H1 (cell line): ENCODE measurements around the gene ACAD10. TPM values are rescaled to one million over a fixed set of nuclear protein-coding genes. Genes with fewer than 3 reads are reported as not detected.

Source experiments
- CTCF ChIA-PET: fragments of 300-600 bp; sonication (Branson Sonifier 250); formaldehyde crosslinking; loops from one replicate; lab custom pipeline; 2021; ENCODE audit not compliant: partially characterized antibody; lab: Charles Lee
- POLR2A ChIA-PET: fragments of 300-600 bp; sonication (Branson Sonifier 250); formaldehyde crosslinking; loops from one replicate; lab custom pipeline; 2021; ENCODE audit warnings: inconsistent platforms; ENCODE audit not compliant: partially characterized antibody; lab: Charles Lee
- DNase-seq, 2 experiments: peaks; one replicate each; pipeline versions ENCODE4 v3.0.0 to v3.0.0-alpha.2; 2010 to 2022; ENCODE audit warnings: low spot score in 2 of 2, low read depth in 1 of 2, mixed read lengths in 1 of 2
- FAIRE-seq: peaks from 2 replicates; lab custom pipeline; 2011; peaks lifted over from hg19 to GRCh38; lab: Jason Lieb, UNC
- H2AFZ ChIP-seq: 2 replicates; pipeline ENCODE4 v1.8.1; 2012; ENCODE audit warnings: low read length, inconsistent platforms
- H2AK5ac ChIP-seq: 2 replicates; pipeline ENCODE4 v1.6.1; 2013; ENCODE audit warnings: low read depth, low read length
- H2BK120ac ChIP-seq: replicated peaks from 2 replicates; pipeline ENCODE3; 2013; ENCODE audit warnings: low read depth, low read length, inconsistent platforms
- H2BK12ac ChIP-seq: 2 replicates; pipeline ENCODE4 v1.6.1; 2013; ENCODE audit warnings: low read depth, low read length
- H2BK15ac ChIP-seq: 2 replicates; pipeline ENCODE4 v1.6.1; 2013; ENCODE audit warnings: low read length
- H2BK20ac ChIP-seq: 2 replicates; pipeline ENCODE4 v1.6.1; 2013; ENCODE audit warnings: low read length
- H2BK5ac ChIP-seq: 2 replicates; pipeline ENCODE4 v1.6.1; 2013; ENCODE audit warnings: low read depth, low read length
- H3K14ac ChIP-seq: 2 replicates; pipeline ENCODE4 v1.6.1; 2013; ENCODE audit warnings: inconsistent platforms; ENCODE audit not compliant: insufficient read length
- H3K18ac ChIP-seq: 2 replicates; pipeline ENCODE4 v1.6.1; 2013; ENCODE audit warnings: low read length; ENCODE audit errors: extremely low read depth
- H3K23ac ChIP-seq: 2 replicates; pipeline ENCODE4 v1.6.1; 2013; ENCODE audit warnings: inconsistent platforms; ENCODE audit not compliant: insufficient read length
- H3K23me2 ChIP-seq: 2 replicates; pipeline ENCODE4 v1.6.1; 2013; ENCODE audit warnings: low read depth, low read length
- H3K27ac ChIP-seq: 2 replicates; pipeline ENCODE4 v1.6.1; 2011; ENCODE audit warnings: low read depth, low read length, inconsistent platforms
- H3K27me3 ChIP-seq, 4 experiments: replicated peaks in 1 of 4; 1 replicate in 1 of 4; 2 replicates in 3 of 4; pipeline versions ENCODE4 v1.6.1 to v1.8.1; 2011 to 2013; ENCODE audit warnings: low read length in 3 of 4, mild to moderate bottlenecking in 3 of 4, inconsistent platforms in 2 of 4, mixed read lengths in 2 of 4, moderate library complexity in 1 of 4; ENCODE audit not compliant: control insufficient read depth in 3 of 4, insufficient read depth in 3 of 4; ENCODE audit errors: extremely low read depth in 1 of 4
- H3K36me3 ChIP-seq, 4 experiments: 2 replicates each; pipeline versions ENCODE4 v1.6.1 to v1.8.1; 2011 to 2013; ENCODE audit warnings: mild to moderate bottlenecking in 4 of 4, low read length in 3 of 4, moderate library complexity in 2 of 4, control low read depth in 1 of 4, inconsistent platforms in 1 of 4; ENCODE audit not compliant: insufficient read depth in 4 of 4, control insufficient read depth in 2 of 4
- H3K4ac ChIP-seq: replicated peaks from 2 replicates; pipeline ENCODE3; 2013; ENCODE audit warnings: low read length, low read depth, mixed read lengths, inconsistent platforms; ENCODE audit not compliant: insufficient read length
- H3K4me1 ChIP-seq, 4 experiments: replicated peaks in 1 of 4; 1 replicate in 1 of 4; 2 replicates in 3 of 4; pipeline versions ENCODE4 v1.6.1 to v1.8.1; 2011 to 2013; ENCODE audit warnings: low read length in 3 of 4, inconsistent platforms in 2 of 4, mixed read lengths in 1 of 4; ENCODE audit not compliant: insufficient read depth in 4 of 4, control insufficient read depth in 3 of 4
- H3K4me2 ChIP-seq, 2 experiments: 2 replicates each; pipeline versions ENCODE4 v1.6.1 to v1.8.1; 2011 to 2013; ENCODE audit warnings: low read depth in 2 of 2, low read length in 2 of 2, control low read depth in 1 of 2, inconsistent platforms in 1 of 2, mild to moderate bottlenecking in 1 of 2; ENCODE audit not compliant: insufficient read depth in 1 of 2
- H3K4me3 ChIP-seq, 4 experiments: fragments of 200-600, 300-600 bp in 1 of 4; sonication (generic), shearing (Covaris generic), sonication (Bioruptor Twin) in 1 of 4; 2 replicates each; pipeline versions ENCODE4 v1.5.1 to v1.8.1; 2011 to 2016; ENCODE audit warnings: low read length in 4 of 4, low read depth in 3 of 4, control low read depth in 2 of 4, inconsistent platforms in 2 of 4, mild to moderate bottlenecking in 2 of 4, mixed read lengths in 1 of 4, moderate library complexity in 1 of 4; ENCODE audit not compliant: insufficient read depth in 2 of 4; ENCODE audit errors: extremely low read depth in 1 of 4
- H3K56ac ChIP-seq: replicated peaks from 2 replicates; pipeline ENCODE3; 2013; ENCODE audit warnings: low read depth, mild to moderate bottlenecking, mixed read lengths, low read length, inconsistent platforms; ENCODE audit not compliant: insufficient read length
- H3K79me1 ChIP-seq: 2 replicates; pipeline ENCODE4 v1.6.1; 2013; ENCODE audit warnings: low read depth, low read length, control low read depth
- H3K79me2 ChIP-seq, 2 experiments: 2 replicates each; pipeline versions ENCODE4 v1.6.1 to v1.8.1; 2012 to 2013; ENCODE audit warnings: low read length in 2 of 2, mild to moderate bottlenecking in 2 of 2, inconsistent platforms in 1 of 2; ENCODE audit not compliant: insufficient read depth in 2 of 2, control insufficient read depth in 1 of 2
- H3K9ac ChIP-seq, 4 experiments: replicated peaks in 1 of 4; 1 replicate in 1 of 4; 2 replicates in 3 of 4; pipeline versions ENCODE4 v1.6.1 to v1.8.1; 2011 to 2013; ENCODE audit warnings: low read depth in 3 of 4, low read length in 3 of 4, control low read depth in 2 of 4, mild to moderate bottlenecking in 2 of 4, moderate library complexity in 2 of 4, inconsistent platforms in 1 of 4; ENCODE audit errors: extremely low read depth in 1 of 4
- H3K9me3 ChIP-seq, 2 experiments: 2 replicates each; pipeline versions ENCODE4 v1.6.1 to v1.8.1; 2012 to 2013; ENCODE audit warnings: mild to moderate bottlenecking in 2 of 2, moderate library complexity in 2 of 2, control low read depth in 1 of 2, inconsistent platforms in 1 of 2, low read depth in 1 of 2, low read length in 1 of 2, mixed read lengths in 1 of 2; ENCODE audit not compliant: insufficient read depth in 2 of 2
- H4K20me1 ChIP-seq, 2 experiments: replicated peaks in 1 of 2; 2 replicates each; pipeline versions ENCODE3 to v1.8.1; 2011 to 2013; ENCODE audit warnings: inconsistent platforms in 2 of 2, low read length in 2 of 2, mild to moderate bottlenecking in 1 of 2; ENCODE audit not compliant: insufficient read depth in 2 of 2, control insufficient read depth in 1 of 2
- H4K5ac ChIP-seq: 2 replicates; pipeline ENCODE4 v1.6.1; 2013; ENCODE audit warnings: low read length, low read depth, mixed read lengths, inconsistent platforms; ENCODE audit not compliant: insufficient read length
- H4K8ac ChIP-seq: 2 replicates; pipeline ENCODE4 v1.8.0; 2013; ENCODE audit warnings: mild to moderate bottlenecking, moderate library complexity, low read length, inconsistent platforms; ENCODE audit not compliant: insufficient read depth; ENCODE audit errors: extremely low read depth
- H4K91ac ChIP-seq: replicated peaks from 2 replicates; pipeline ENCODE3; 2013; ENCODE audit warnings: low read length, mixed read lengths, inconsistent platforms; ENCODE audit not compliant: insufficient read length
- BCL11A ChIP-seq, 2 experiments: IDR thresholded peaks; one replicate each; pipeline ENCODE4 v1.6.1; 2011; ENCODE audit warnings: low read depth in 2 of 2, low read length in 2 of 2, mild to moderate bottlenecking in 2 of 2
- CBX5 ChIP-seq: fragments of 300-800, 300-1000 bp; sonication (generic); IDR thresholded peaks from 2 replicates; pipeline ENCODE4 v1.7.1; 2016; ENCODE audit warnings: antibody characterized with exemption, low read length, low read depth
- CTBP2 ChIP-seq: IDR thresholded peaks from 2 replicates; pipeline ENCODE4 v1.7.0; 2011; ENCODE audit warnings: borderline replicate concordance, mild to moderate bottlenecking, moderate library complexity, mixed read lengths, low read length; ENCODE audit not compliant: insufficient read depth, insufficient read length
- FOSL1 ChIP-seq: IDR thresholded peaks from 2 replicates; pipeline ENCODE4 v1.6.1; 2011; ENCODE audit warnings: mild to moderate bottlenecking, low read depth, low read length, moderate library complexity; ENCODE audit not compliant: insufficient read depth
- KDM1A ChIP-seq: fragments of 200-600, 300-600 bp; sonication (generic); IDR thresholded peaks from 2 replicates; pipeline ENCODE4 v1.7.1; 2016; ENCODE audit warnings: mild to moderate bottlenecking, low read length, borderline replicate concordance
- KDM5A ChIP-seq: fragments of 200-600 bp; IDR thresholded peaks from 2 replicates; pipeline ENCODE4 v1.7.1; 2012; ENCODE audit warnings: mild to moderate bottlenecking, low read length, inconsistent platforms, mixed read lengths
- MAFK ChIP-seq: IDR thresholded peaks from 2 replicates; pipeline ENCODE4 v1.6.1; 2012; ENCODE audit warnings: low read depth, mild to moderate bottlenecking, improper control_type of control experiment, low read length
- RFX5 ChIP-seq: IDR thresholded peaks from 2 replicates; pipeline ENCODE4 v1.6.1; 2011; ENCODE audit warnings: low read depth, low read length, improper control_type of control experiment, borderline replicate concordance
- RNF2 ChIP-seq: fragments of 200-900, 300-1000 bp; sonication (generic); IDR thresholded peaks from 2 replicates; pipeline ENCODE4 v1.7.1; 2016; ENCODE audit warnings: borderline replicate concordance, low read depth, mild to moderate bottlenecking, antibody characterized with exemption, low read length; ENCODE audit not compliant: poor library complexity, severe bottlenecking; ENCODE audit errors: missing control alignments
- SRF ChIP-seq: IDR thresholded peaks from 2 replicates; pipeline ENCODE4 v1.6.1; 2011; ENCODE audit warnings: mild to moderate bottlenecking, low read depth, low read length, moderate library complexity
- SUZ12 ChIP-seq: fragments of 200-600 bp; sonication (generic); IDR thresholded peaks from 2 replicates; pipeline ENCODE4 v1.6.1; 2012; ENCODE audit warnings: mild to moderate bottlenecking, inconsistent platforms, low read length, moderate library complexity, mixed read lengths
- TBP ChIP-seq: IDR thresholded peaks from 2 replicates; pipeline ENCODE4 v1.6.1; 2011; ENCODE audit warnings: low read depth, low read length, improper control_type of control experiment
- WGBS, 2 experiments: shearing (Covaris generic) in 1 of 2; methylation state at CpG; one replicate each; pipeline versions ENCODE4 v1.1.6 to v1.1.7; 2013 to 2015; ENCODE audit warnings: low lambda C conversion rate in 2 of 2, mixed read lengths in 2 of 2, inconsistent platforms in 1 of 2, low coverage in 1 of 2, missing lambda C conversion rate in 1 of 2; ENCODE audit not compliant: insufficient replicate concordance in 2 of 2, insufficient coverage in 1 of 2, insufficient read length in 1 of 2; ENCODE audit errors: extremely low coverage in 1 of 2, missing lambda C conversion rate in 1 of 2; 5-methylcytosine and 5-hydroxymethylcytosine counted together
- polyA plus RNA-seq, 7 experiments: library from polyadenylated mRNA; depleted of rRNA in 3 of 7; stranded (reverse) in 5 of 7; unstranded in 2 of 7; fragments of >200 nt in 5 of 7; fragments of 200-250 nt in 2 of 7; gene quantifications; 1 replicate in 5 of 7; 2 replicates in 1 of 7; 4 replicates in 1 of 7; pipeline versions ENCODE4 v1.2.1 to v1.2.3, GENCODE V29; 2011 to 2013; ENCODE audit warnings: missing spikeins in 2 of 7, mixed read lengths in 2 of 7
- total RNA-seq: library from RNA; stranded (reverse); fragmentation: NEBNext Ultra II Directional; extraction: Animal tissue kit (Norgen Biotek cat#: 25700); gene quantifications from 2 replicates; pipeline ENCODE4 v1.2.1, GENCODE V29; 2021

ACAD10 gene
- total and polyA plus RNA-seq, 2 of the 8 experiments (the other 6 are each of a cell fraction or from before 2014, with no cell fraction given): 17.3 to 23.3 TPM

- H2BK5ac ChIP-seq: no peak overlapping the region
- no peak overlapping the region for H3K9ac ChIP-seq
- peaks cover 0 to 4% of the 10 kb centered on the region in 2 experiments; a peak in 2 of 4 replicates for H3K9me3 ChIP-seq
- peaks cover 0 to 3% (median 0%) of the 10 kb centered on the region in 4 experiments; a peak in 3 of 7 replicates for H3K27me3 ChIP-seq
- no peak overlapping the region for H3K27ac ChIP-seq
- no peak overlapping the region for H3K23ac ChIP-seq
- POLR2A ChIA-PET: interaction anchor here (1.3 to 3.9 kb wide), 4 partner anchors 11 to 80 kb away, joined by 3 to 18 read pairs (median 4); partner anchors contain the start of gene MAPKAPK5
- H3K4me1 ChIP-seq: peaks cover 0 to 11% (median 8%) of the 10 kb centered on the region in 4 experiments; a peak in 3 of 7 replicates
- no peak overlapping the region for H3K4me2 ChIP-seq
- no peak overlapping the region for H4K5ac ChIP-seq
- no peaks in the 10 kb centered on the region for H3K79me2 ChIP-seq
- no peak overlapping the region for H3K4ac ChIP-seq
- no peaks in the 10 kb centered on the region for H3K79me1 ChIP-seq
- no peak overlapping the region for H3K4me3 ChIP-seq
- H3K36me3 ChIP-seq: no peaks in the 10 kb centered on the region
- DNase-seq: no peak
- H3K56ac ChIP-seq: no peak overlapping the region
- H2BK12ac ChIP-seq: no peak overlapping the region
- CTCF ChIA-PET: interaction anchor here (0.5 to 3.4 kb wide), 10 partner anchors 8 to 458 kb away, joined by 3 to 18 read pairs (median 4); no protein-coding TSS in a partner anchor
- H3K18ac ChIP-seq: no peak overlapping the region
- H4K20me1 ChIP-seq: peaks cover 0 to 2% of the 10 kb centered on the region in 2 experiments
- H2BK20ac ChIP-seq: 0 out of 2 replicates have a peak overlapping the region, but pooled peaks have one; percentile 72
- H2BK120ac ChIP-seq: no peak overlapping the region
- peaks cover under 1% of the 10 kb centered on the region; the same call in 1 of the 2 replicates for H3K23me2 ChIP-seq
- no peak overlapping the region for H2AK5ac ChIP-seq
- no peak overlapping the region for H4K91ac ChIP-seq
- no peak overlapping the region for H4K8ac ChIP-seq
- WGBS, 2 experiments: 84% methylated on average over 5 of the region's 5 CpGs; no CpG with 5 or more reads in 1 of the 2 experiments
- H3K14ac ChIP-seq: no peak overlapping the region
- 0 out of 2 replicates have a peak overlapping the region, but pooled peaks have one; percentile 31 for H2BK15ac ChIP-seq
- H2AFZ ChIP-seq: no peak overlapping the region
- no peak for FAIRE-seq
- TF ChIP-seq CBX5 (no peak), KDM5A (no peak), SRF (no peak), RFX5 (no peak), CTBP2 (no peak), FOSL1 (no peak), TBP (no peak), KDM1A (no peak), BCL11A (IDR thresholded peaks at IDR 0.05; ENCODE audit: low read depth in 2 of 2, low read length in 2 of 2) (no peak), SUZ12 (no peak), RNF2 (no peak), MAFK (no peak)
Measured at GRCh38 chr12:111761099-111761498, 75.2 kb downstream of the ACAD10 start.
